22Rv1 (cell line): Measurements from ENCODE around the gene ABCC5.

Experiments used
- CTCF ChIP-seq: fragments of 450-650 bp; IDR thresholded peaks from 2 replicates; pipeline ENCODE4 v1.5.1; 2017; ENCODE audit warnings: mild to moderate bottlenecking
- ZFX ChIP-seq: fragments of 450-650 bp; IDR thresholded peaks from 2 replicates; pipeline ENCODE4 v1.6.1; 2017; ENCODE audit warnings: antibody characterized with exemption, borderline replicate concordance

- TF ChIP-seq CTCF (no peak), ZFX (no peak)
Measured at GRCh38 chr3:184052767-184053166, 35.1 kb upstream of the ABCC5 start, which contains the start of gene HTR3C.
